Stimulated activated CD4-positive, alpha-beta T cell treated with anti-CD3 and anti-CD28 coated beads, Interleukin-4, amount 100 ng/mL, for 1 hour (primary cell): ENCODE data around the gene GALNT5.
"Not testable (repeated sequence)": the region's sequence is repeated elsewhere in the genome, so short reads cannot be mapped to it uniquely, and the experiment has no call there.

Experiments used
- DNase-seq: peaks from one replicate; pipeline ENCODE4 v3.0.0-alpha.2; 2020

The GALNT5 gene

GRCh38 chr2:157333304-157334047, 76.0 kb downstream of the GALNT5 start:
- DNase-seq: no peak

DNA sequence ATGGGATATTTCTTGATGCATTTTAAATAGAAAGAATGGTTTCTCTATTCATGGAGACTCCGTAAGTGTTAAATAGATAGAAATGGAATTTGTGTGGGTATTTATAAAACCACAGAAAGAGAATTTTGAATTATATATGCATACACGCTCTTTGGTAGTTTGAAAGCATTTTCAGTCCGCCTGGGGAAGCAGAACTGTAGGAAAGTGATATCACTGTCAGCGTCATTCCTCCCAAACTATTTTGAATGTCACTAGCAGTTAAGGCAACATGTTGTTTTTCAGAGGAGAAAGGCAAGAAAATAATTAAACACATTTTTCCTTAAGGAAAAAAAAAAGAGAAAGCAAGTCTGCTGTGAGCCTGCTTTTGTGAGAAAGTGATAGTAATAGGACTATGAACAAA, 76.8 kb downstream of the GALNT5 start:
- DNase-seq: no peak

- DNase-seq: no peak
These were observed 77.3 kb downstream of the GALNT5 start for GRCh38 chr2:157334797-157335196.

- DNase-seq: peak; percentile 29
These were observed 78.9 kb downstream of the GALNT5 start for GRCh38 chr2:157336137-157337010.

- no peak for DNase-seq
These were observed 80.5 kb downstream of the GALNT5 start for GRCh38 chr2:157337978-157338377.

GRCh38 chr2:157339965-157340655, 82.6 kb downstream of the GALNT5 start:
- no peak for DNase-seq

GRCh38 chr2:157341381-157341780, 83.9 kb downstream of the GALNT5 start:
- not testable (repeated sequence) for DNase-seq

- DNase-seq: no peak
These were observed 88.3 kb downstream of the GALNT5 start for GRCh38 chr2:157345647-157346389.

DNA sequence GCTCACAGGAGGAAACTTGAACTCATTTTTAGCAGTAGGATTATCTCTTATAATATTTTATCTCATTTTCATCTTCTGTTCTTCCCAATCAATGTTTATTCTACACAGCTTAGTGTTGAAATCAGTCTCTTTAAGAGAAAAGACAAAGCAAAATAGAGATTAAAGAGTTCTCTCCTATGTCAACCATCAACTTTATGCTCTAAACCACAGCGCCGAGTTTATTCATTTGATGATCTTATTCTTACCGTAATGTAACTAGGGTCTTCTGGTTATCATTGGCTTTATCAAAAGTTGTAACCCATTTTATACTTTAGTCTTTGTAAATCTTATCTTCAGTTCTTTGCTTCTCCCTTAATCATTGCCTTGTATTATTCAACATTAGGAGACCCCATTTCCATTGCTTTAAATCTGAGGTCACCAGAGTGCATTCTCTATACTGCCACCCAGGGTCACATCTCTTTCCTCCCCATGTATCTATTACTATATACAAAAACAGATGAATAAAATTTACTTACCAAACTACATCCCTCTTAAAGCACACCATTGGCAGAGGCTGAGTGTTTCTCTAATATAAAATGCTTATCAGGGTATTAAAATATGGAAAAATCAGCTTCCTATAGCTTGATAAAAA, 90.9 kb downstream of the GALNT5 start:
- DNase-seq: no peak

DNA sequence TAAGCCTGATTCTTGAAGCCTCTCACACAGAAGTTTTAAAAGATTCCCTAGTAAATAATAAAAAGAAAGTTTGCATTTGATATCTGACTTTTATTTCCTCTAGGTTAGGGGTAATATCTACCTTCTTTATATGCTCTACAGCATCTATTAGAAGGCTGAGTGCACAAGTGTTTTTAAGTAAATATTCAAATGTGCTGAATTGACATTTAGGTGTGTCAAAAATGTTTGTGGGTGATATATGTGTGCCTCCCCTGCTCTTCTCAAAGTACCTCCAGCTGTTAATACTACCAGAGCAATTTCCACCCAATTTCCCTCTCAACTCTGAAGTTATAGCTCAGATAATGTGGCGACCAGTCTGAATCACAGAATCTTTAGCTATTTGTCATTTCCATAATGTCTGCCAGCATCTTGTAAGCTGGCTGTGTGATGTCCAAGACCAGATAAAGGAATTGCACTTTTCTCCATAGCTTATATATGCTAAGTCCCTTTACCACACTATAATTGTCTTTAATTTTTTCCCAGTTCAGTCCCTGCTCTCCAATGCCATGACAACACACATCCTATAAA, 92.5 kb downstream of the GALNT5 start:
- DNase-seq: no peak

DNA sequence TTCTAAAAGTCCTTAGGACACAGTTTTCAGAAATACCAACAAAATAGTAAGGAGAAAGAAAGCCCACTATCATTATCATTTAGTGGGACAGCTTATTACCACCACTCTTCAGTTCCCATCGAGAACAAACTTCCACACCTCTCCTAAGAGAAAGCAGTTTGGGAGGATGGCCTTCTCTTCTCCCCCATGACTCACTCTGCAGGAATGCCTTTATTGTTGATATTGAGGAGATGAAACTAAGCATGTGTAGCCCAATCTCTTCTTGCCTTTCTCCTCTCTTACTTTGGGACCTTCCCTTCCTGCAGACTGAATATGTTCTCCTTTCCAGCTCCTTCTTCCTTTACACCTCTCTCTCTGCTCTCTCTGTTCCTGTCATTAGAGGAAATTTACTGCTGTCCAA, 98.1 kb downstream of the GALNT5 start:
- no peak for DNase-seq

DNA sequence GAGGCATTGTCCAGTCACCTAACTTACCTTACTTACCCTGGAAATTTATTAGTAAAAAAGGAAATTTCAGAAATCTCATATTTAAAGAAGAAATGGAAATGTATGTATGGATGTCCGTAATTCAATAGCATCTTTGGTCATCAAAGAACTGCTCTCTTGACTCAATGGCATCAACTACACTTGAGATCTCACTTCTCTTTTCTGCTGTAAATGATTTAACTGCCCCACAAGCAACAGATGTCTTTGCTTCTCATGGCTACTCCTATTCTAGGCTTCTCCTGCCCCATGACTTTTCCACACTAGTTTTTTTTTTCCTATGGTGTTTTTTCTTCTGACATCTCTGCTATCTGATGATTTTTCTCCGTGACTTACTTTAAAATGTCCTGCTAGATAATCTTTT, 102.1 kb downstream of the GALNT5 start:
- DNase-seq: no peak

GRCh38 chr2:157361526-157361925, 104.0 kb downstream of the GALNT5 start:
- DNase-seq: no peak

DNA sequence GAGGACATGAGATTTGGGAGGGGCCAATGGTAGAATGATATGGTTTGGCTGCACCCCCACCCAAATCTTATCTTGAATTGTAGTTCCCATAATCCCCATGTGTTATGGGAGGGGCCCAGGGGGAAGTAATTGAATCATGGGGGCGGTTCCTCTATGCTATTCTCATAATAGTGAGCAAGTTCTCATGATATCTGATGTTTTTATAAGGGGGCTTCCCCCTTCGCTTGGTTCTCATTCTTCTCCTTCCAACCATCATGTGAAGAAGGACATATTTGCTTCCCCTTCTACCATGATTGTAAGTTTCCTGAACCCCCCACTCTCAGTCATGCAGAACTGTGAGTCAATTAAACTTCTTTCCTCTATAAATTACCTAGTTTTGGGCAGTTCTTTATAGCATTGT, 105.1 kb downstream of the GALNT5 start:
- DNase-seq: no peak

GRCh38 chr2:157363612-157364101, 106.2 kb downstream of the GALNT5 start:
- no peak for DNase-seq
